Glomerular endothelial cell (primary cell): ENCODE results near the gene CLEC11A. TPM values are rescaled to one million over a fixed set of nuclear protein-coding genes. Genes with fewer than 3 reads are reported as not detected.
"Not testable (repeated sequence)": the region's sequence is repeated elsewhere in the genome, so short reads cannot be mapped to it uniquely, and the experiment has no call there.

ENCODE experiments used
- DNase-seq: peaks from one replicate; pipeline ENCODE4 v3.0.0-alpha.2; 2011; ENCODE audit warnings: low read depth, low spot score; ENCODE audit errors: extremely low read depth
- total RNA-seq: library from RNA; depleted of rRNA; stranded (reverse); fragments of >200 nt; gene quantifications from 2 replicates; pipeline ENCODE4 v1.2.3, GENCODE V29; 2015

The CLEC11A gene
- total RNA-seq, 1 donor from 2014 or later, result 14.4 TPM

DNA sequence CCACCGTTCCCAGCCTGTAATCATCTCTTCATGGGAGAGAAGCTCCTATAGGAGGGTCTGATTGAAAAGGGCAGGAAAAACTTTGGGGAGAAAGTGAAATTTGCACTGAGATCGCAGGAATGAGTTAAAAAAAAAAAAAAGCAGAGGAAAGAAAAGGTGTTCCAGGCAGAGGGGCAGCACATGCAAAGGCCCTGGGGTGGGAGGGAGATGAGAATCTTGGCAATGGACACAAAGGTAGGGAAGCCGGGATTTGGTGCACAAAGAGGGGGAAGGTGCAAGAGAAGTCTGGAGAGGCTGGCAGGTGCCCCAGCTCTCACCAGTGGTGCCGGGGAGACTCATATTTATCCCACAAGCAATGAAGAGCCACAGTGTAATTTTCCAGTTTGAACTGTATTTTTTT lies 30.7 kb downstream of the CLEC11A start:
- DNase-seq, result no peak

DNA sequence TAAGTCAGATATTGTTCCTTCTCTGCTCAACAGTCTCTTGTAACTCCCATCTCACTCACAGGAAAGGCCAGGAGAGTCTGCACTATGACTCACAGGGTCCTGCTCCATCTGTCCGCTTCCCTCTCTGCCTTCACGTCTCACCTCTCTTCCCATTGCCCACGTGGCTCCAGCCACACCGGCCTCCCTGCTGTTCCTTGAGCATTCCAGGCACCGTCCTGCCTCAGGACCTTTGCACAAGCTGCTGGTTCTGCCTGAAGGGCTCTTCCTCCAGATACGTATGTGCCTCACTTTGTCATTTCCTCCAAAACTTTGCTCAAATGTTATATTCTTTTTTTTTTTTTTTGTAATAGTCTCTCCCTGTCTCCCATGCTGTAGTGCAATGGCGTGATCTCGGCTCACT lies 33.1 kb downstream of the CLEC11A start:
- not testable (repeated sequence) for DNase-seq

DNA sequence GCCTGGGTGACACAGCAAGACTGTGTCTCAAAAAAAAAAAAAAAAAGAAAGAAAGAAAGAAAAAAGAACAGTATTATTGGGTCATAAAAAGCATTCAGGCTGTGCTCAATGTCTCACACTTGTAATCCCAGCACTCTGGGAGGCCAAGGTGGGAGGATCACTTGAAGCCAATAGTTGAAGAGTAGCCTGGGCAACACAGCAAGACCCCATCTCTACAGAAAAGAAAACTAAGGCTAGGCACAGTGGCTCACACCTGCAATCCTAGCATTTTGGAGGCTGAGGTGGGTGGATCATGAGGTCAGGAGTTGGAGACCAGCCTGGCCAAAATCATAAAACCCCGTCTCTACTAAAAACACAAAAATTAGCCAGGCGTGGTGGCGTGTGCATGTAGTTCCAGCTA lies 34.5 kb downstream of the CLEC11A start:
- not testable (repeated sequence) for DNase-seq

DNA sequence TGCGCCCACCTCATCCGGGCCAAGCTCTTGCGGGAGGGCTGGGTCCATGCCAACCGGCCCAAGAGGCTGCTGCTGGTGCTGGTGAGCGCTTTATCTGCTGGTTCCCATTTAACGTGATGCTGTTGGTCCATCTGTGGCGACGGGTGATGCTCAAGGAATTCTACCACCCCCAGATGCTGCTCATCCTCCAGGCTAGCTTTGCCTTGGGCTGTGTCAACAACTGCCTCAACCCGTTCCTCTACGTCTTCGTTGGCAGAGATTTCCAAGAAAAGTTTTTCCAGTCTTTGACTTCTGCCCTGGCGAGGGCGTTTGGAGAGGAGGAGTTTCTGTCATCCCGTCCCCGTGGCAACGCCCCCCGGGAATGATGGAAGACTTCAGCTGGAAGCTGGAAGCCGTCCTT lies 35.9 kb downstream of the CLEC11A start:
- DNase-seq, result not testable (repeated sequence)

- DNase-seq, result no peak
Measured at GRCh38 chr19:50759886-50760285, 36.7 kb downstream of the CLEC11A start.

DNA sequence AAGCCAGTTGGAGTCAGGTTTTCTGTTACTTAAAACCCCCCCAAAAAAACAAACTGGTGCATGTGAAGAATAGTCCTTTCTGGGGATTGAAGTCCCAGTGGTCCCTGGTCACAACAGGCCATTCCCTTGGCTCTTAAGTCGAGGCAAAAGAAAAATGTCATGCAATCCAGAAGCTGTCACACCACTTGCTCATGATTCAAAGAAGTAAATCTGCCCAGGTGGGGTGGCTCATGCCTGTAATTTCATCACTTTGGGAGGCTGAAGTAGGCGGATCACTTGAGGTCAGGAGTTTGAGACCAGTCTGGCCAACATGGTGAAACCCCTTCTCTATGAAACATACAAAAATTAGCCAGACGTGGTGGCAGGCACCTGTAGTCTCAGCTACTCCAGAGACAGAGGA lies 38.3 kb downstream of the CLEC11A start:
- DNase-seq, result not testable (repeated sequence)

DNA sequence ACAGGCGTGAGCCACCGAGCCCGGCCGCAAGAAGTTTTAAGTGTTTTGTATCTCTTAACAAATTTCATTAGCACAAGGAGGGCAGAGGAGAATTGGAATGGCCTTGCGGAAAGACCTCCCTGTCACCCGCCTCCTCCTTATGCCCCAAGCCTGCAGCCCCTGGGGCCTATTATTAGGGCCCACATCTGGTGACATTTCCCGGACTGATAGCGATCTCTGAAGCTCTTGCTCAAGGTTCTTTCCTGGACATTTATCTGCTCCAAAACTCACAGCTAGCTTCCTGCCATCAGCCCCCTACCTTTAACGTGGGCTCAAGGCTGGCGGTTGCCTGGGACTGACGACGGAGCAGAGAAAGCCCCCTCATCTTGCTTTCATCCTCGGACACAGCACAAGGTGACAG lies 40.4 kb downstream of the CLEC11A start:
- DNase-seq, result not testable (repeated sequence)

DNA sequence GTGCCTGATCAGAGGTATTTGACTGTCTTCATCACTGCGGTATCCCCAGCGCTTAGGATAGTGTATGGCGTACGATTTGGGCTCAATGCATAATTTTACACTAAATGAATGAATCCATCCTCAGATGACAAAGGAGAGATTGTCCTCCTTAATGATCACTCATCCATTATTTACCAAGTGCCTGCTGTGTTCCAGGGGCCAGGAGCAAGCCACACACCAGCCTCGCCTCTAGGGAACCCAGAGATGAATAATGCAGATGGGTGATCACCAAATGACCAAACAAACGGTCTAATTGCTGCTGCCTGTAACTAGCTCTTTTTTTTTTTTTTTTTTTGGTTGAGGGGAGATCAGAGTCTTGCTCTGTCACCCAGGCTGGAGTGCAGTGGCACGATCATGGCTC lies 41.2 kb downstream of the CLEC11A start:
- no peak for DNase-seq

- not testable (repeated sequence) for DNase-seq
Measured at GRCh38 chr19:50766746-50767145, 43.6 kb downstream of the CLEC11A start.

- DNase-seq, result not testable (repeated sequence)
Measured at GRCh38 chr19:50767263-50767662, 44.1 kb downstream of the CLEC11A start.

DNA sequence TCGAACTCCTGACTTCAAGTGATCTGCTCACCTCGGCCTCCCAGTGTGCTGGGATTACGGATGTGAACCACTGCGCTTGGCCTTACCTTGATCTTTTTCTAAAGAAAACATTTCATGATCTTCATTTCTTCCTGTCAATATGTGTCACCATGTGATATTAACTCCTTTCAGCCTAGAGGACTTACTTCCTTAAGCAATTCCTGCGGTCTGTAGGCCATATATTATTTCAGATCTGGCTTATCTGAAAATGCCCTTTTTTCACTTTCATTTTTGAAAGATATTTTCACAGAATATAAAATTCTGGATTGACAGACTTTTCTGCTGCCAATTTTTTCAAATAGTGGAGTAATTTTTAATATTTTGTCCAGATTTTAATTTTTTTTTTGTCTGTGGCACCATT lies 45.1 kb downstream of the CLEC11A start:
- no peak for DNase-seq

- not testable (repeated sequence) for DNase-seq
Measured at GRCh38 chr19:50770164-50770563, 47.0 kb downstream of the CLEC11A start, which contains the start of gene GPR32. GPR32 (plus strand) TSS chr19:50770464; CDS start chr19:50770601, 137 bp downstream.

DNA sequence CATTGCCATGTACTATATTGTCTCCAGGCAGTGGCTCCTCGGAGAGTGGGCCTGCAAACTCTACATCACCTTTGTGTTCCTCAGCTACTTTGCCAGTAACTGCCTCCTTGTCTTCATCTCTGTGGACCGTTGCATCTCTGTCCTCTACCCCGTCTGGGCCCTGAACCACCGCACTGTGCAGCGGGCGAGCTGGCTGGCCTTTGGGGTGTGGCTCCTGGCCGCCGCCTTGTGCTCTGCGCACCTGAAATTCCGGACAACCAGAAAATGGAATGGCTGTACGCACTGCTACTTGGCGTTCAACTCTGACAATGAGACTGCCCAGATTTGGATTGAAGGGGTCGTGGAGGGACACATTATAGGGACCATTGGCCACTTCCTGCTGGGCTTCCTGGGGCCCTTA lies 47.7 kb downstream of the CLEC11A start:
- DNase-seq, result no peak

- DNase-seq, result no peak
Measured at GRCh38 chr19:50772476-50772875, 49.3 kb downstream of the CLEC11A start.

- not testable (repeated sequence) for DNase-seq
Measured at GRCh38 chr19:50772912-50773311, 49.7 kb downstream of the CLEC11A start.

DNA sequence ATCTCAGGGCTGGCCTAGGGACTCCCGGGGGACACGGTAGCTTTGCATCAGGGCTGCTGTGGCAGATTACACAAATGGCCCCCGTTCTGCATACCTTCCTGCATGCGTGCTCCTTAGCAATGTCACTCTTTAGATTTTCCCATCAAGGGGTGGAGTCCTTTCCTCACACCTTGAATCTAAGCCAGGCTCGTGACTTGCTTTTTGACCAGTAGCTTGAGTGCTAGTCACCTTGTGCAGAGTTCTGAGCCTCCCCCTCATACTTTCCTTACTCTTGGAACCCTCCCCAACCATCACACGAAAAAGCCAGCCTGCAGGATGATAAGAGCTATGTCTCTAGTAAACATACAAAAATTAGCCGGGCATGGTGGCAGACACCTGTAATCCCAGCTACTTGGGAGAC lies 50.3 kb downstream of the CLEC11A start:
- DNase-seq, result not testable (repeated sequence)

Other genes with a start within 250 kb of the CLEC11A start
- 120 and 121 TPM in 2 replicates for gene EMC10, start 246.9 kb upstream of the CLEC11A start, total RNA-seq
- gene GARIN5A, start 246.5 kb upstream of the CLEC11A start, total RNA-seq, result 0.39 TPM in 1 of 2 replicates, not detected in the other
- gene JOSD2, start 212.2 kb upstream of the CLEC11A start, total RNA-seq, result 23.9 and 30.1 TPM in 2 replicates
- gene ASPDH, start 209.5 kb upstream of the CLEC11A start, total RNA-seq, result not detected in 2 replicates
- gene LRRC4B, start 154.9 kb upstream of the CLEC11A start, total RNA-seq, result not detected in 2 replicates
- gene SYT3, start 83.5 kb upstream of the CLEC11A start, total RNA-seq, result 0.53 and 0.82 TPM in 2 replicates
- gene C19orf81, start 73.9 kb upstream of the CLEC11A start, total RNA-seq, result 3.1 and 9.0 TPM in 2 replicates
- gene SHANK1, start 3.6 kb upstream of the CLEC11A start, total RNA-seq, result 1.2 and 2.0 TPM in 2 replicates
- gene GPR32, start 47.1 kb downstream of the CLEC11A start, total RNA-seq, result not detected in 2 replicates
- not detected in 2 replicates for gene ACP4, start 67.1 kb downstream of the CLEC11A start, total RNA-seq
- gene KLK1, start 100.4 kb downstream of the CLEC11A start, total RNA-seq, result not detected in 2 replicates
- gene KLK15, start 110.2 kb downstream of the CLEC11A start, total RNA-seq, result not detected in 2 replicates
- not detected in 2 replicates for gene KLK3, start 131.6 kb downstream of the CLEC11A start, total RNA-seq
- not detected in 2 replicates for gene KLK2, start 150.1 kb downstream of the CLEC11A start, total RNA-seq
- gene KLK4, start 188.0 kb downstream of the CLEC11A start, total RNA-seq, result not detected in 2 replicates
- gene KLK5, start 229.7 kb downstream of the CLEC11A start, total RNA-seq, result not detected in 2 replicates
- not detected in 2 replicates for gene KLK6, start 246.2 kb downstream of the CLEC11A start, total RNA-seq